Measurements from ENCODE around the gene ABHD10. TPM values are rescaled to one million over a fixed set of nuclear protein-coding genes. Genes with fewer than 3 reads are reported as not detected.

ABHD10 gene
- total RNA-seq, 4 donors from 2014 or later = 6.5 to 15.0 (median 12.2) TPM

- TF ChIP-seq CTCF (IDR thresholded peaks at IDR 0.05) = no peak
- no peak for TF ChIP-seq POLR2A (IDR thresholded peaks at IDR 0.05; ENCODE audit: low read depth)
- no peak for TF ChIP-seq POLR2AphosphoS5 (IDR thresholded peaks at IDR 0.05)
- TF ChIP-seq EP300 (IDR thresholded peaks at IDR 0.05) = no peak
- H3K27ac ChIP-seq (replicated peaks in 1 of 4) = no peak overlapping the region
- intact Hi-C loops (cut with DNase I) = no loop called here
Observed at GRCh38 chr3:112017091-112017490, 38.3 kb downstream of the ABHD10 start.

GRCh38 chr3:112018712-112019111 is 39.9 kb downstream of the ABHD10 start:
- intact Hi-C loops (cut with DNase I) = no loop called here
- DNase-seq (ENCODE audit: extremely low spot score) = peak; percentile 8
- Histone ChIP-seq H3K9me3 (no peaks in the 10 kb centered on the region), H3K27ac (replicated peaks in 1 of 4) (no peak overlapping the region), H3K4me3 (no peak overlapping the region), H3K4me1 (peaks cover 0 to under 1% (median under 1%) of the 10 kb centered on the region in 4 donors), H3K27me3 (no peaks in the 10 kb centered on the region), H3K36me3 (no peaks in the 10 kb centered on the region)
- TF ChIP-seq EP300 (IDR thresholded peaks at IDR 0.05) (no peak), POLR2AphosphoS5 (IDR thresholded peaks at IDR 0.05) (no peak), CTCF (IDR thresholded peaks at IDR 0.05) (no peak), POLR2A (IDR thresholded peaks at IDR 0.05; ENCODE audit: low read depth) (no peak)
- WGBS = 97% methylated on average over 4 of the region's 4 CpGs

More at GRCh38 chr3:112017091-112017490, 38.3 kb downstream of the ABHD10 start:
- H3K4me3 ChIP-seq = no peak overlapping the region
- no peaks in the 10 kb centered on the region for H3K36me3 ChIP-seq
- H3K9me3 ChIP-seq = no peaks in the 10 kb centered on the region
- DNase-seq (ENCODE audit: extremely low spot score) = no peak
- no peaks in the 10 kb centered on the region for H3K27me3 ChIP-seq
- peaks cover 7 to 14% (median 14%) of the 10 kb centered on the region in 4 donors for H3K4me1 ChIP-seq

- TF ChIP-seq POLR2A (IDR thresholded peaks at IDR 0.05; ENCODE audit: low read depth) = no peak
- no peak for TF ChIP-seq EP300 (IDR thresholded peaks at IDR 0.05)
- TF ChIP-seq CTCF (IDR thresholded peaks at IDR 0.05) = no peak
- TF ChIP-seq POLR2AphosphoS5 (IDR thresholded peaks at IDR 0.05) = no peak
- Histone ChIP-seq H3K36me3 (no peaks in the 10 kb centered on the region), H3K9me3 (no peaks in the 10 kb centered on the region), H3K27me3 (no peaks in the 10 kb centered on the region), H3K4me3 (no peak overlapping the region), H3K27ac (replicated peaks in 1 of 4) (no peak overlapping the region), H3K4me1 (no peaks in the 10 kb centered on the region)
- 74% methylated on average over 1 of the region's 1 CpG for WGBS
- DNase-seq (ENCODE audit: extremely low spot score) = no peak
- intact Hi-C loops (cut with DNase I) = no loop called here
Observed at GRCh38 chr3:112019716-112020115, 40.9 kb downstream of the ABHD10 start.

DNA sequence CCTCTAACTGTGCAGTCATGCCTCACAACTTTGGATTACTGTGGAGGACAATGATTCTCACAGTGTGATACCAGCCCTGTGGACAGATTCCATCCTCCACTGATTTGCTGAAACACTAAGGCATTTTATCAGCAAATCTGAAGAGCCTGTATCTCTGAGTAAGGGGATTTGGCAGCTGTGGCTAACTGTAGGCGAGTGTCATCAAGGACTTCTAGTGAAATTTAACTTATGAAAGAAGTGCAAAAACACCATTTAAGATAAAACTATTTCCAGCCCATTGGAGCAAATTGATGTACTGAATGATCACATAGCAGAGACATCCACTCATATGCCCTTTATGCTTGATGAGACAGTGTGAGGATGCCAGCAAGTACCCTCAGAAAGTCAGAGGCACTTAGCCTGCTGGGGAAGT is 41.9 kb downstream of the ABHD10 start:
- 72% methylated on average over 1 of the region's 1 CpG for WGBS
- H3K9me3 ChIP-seq = no peaks in the 10 kb centered on the region
- H3K27ac ChIP-seq (replicated peaks in 1 of 4) = no peak overlapping the region
- H3K27me3 ChIP-seq = no peaks in the 10 kb centered on the region
- H3K4me3 ChIP-seq = no peak overlapping the region
- intact Hi-C loops (cut with DNase I) = no loop called here
- no peaks in the 10 kb centered on the region for H3K36me3 ChIP-seq
- DNase-seq (ENCODE audit: extremely low spot score) = no peak
- no peaks in the 10 kb centered on the region for H3K4me1 ChIP-seq
- TF ChIP-seq POLR2A (IDR thresholded peaks at IDR 0.05; ENCODE audit: low read depth) = no peak
- TF ChIP-seq EP300 (IDR thresholded peaks at IDR 0.05) = no peak
- TF ChIP-seq CTCF (IDR thresholded peaks at IDR 0.05) = no peak
- no peak for TF ChIP-seq POLR2AphosphoS5 (IDR thresholded peaks at IDR 0.05)

DNA sequence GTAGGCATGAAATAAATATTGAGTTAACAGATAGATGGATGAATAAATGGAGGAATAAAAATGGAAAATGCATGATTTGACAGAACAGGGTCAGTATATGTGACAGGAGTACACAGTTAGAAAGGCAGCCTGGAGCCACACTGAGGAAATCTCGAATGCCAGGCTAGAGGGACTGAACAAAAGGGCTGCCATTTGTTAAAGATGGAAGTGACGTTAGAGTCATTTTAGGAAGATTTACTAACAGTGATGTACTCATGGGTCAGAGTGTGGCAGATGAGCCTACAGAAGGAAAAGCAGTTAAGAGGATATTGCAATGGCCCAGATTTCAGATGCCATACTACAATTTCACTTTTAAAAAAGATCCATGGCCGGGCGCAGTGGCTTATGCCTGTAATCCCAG is 48.3 kb downstream of the ABHD10 start:
- Histone ChIP-seq H3K4me1 (no peaks in the 10 kb centered on the region), H3K27ac (replicated peaks in 1 of 4) (no peak overlapping the region), H3K36me3 (no peaks in the 10 kb centered on the region), H3K4me3 (no peak overlapping the region), H3K9me3 (no peaks in the 10 kb centered on the region), H3K27me3 (no peaks in the 10 kb centered on the region)
- intact Hi-C loops (cut with DNase I) = no loop called here
- DNase-seq (ENCODE audit: extremely low spot score) = peak; percentile 37
- TF ChIP-seq EP300 (IDR thresholded peaks at IDR 0.05) (no peak), POLR2AphosphoS5 (IDR thresholded peaks at IDR 0.05) (no peak), POLR2A (IDR thresholded peaks at IDR 0.05; ENCODE audit: low read depth) (no peak), CTCF (IDR thresholded peaks at IDR 0.05) (no peak)
- 97% methylated on average over 4 of the region's 4 CpGs for WGBS
